ENCODE data around the gene NFE2. TPM values are rescaled to one million over a fixed set of nuclear protein-coding genes. Genes with fewer than 3 reads are reported as not detected.

Gene NFE2
- total RNA-seq, 2 experiments from 2014 or later = not detected

Small RNA genes within 50 kb of the gene (microRNA-seq; reads per million reads assigned to microRNA genes)
- 210 reads per million, percentile 68 among the genes with 10 or more reads in this experiment for gene MIR148B

Other genes with a start within 250 kb of the NFE2 start
- gene HOXC4, start 247.2 kb downstream of the NFE2 start, total RNA-seq = 1 to 10 TPM; 1.1 to 1.3 TPM
- gene SMUG1, start 112.0 kb downstream of the NFE2 start, total RNA-seq = 10 to 100 TPM; 21.5 to 22.8 TPM
- gene CBX5, start 20.9 kb downstream of the NFE2 start, total RNA-seq = 100 to 1,000 TPM; 145 to 148 TPM
- 1,000 to 10,000 TPM; 1,520 to 1,553 TPM for gene HNRNPA1, start 20.3 kb downstream of the NFE2 start, total RNA-seq
- 100 to 1,000 TPM; 105 to 112 TPM for gene COPZ1, start 24.1 kb upstream of the NFE2 start, total RNA-seq
- gene GPR84, start 63.5 kb upstream of the NFE2 start, total RNA-seq = under 1 TPM; 0.32 to 0.57 TPM
- under 1 TPM; 0.55 to 0.74 TPM for gene ZNF385A, start 83.7 kb upstream of the NFE2 start, total RNA-seq
- gene ITGA5, start 118.3 kb upstream of the NFE2 start, total RNA-seq = 10 to 100 TPM; 65.0 to 69.1 TPM
- gene GTSF1, start 172.6 kb upstream of the NFE2 start, total RNA-seq = 10 to 100 TPM; 11.8 to 12.7 TPM
- 100 to 1,000 TPM; 141 to 143 TPM for gene NCKAP1L, start 196.7 kb upstream of the NFE2 start, total RNA-seq
- gene PDE1B, start 248.6 kb upstream of the NFE2 start, total RNA-seq = 1 to 10 TPM; 7.1 to 7.7 TPM

Measured in activated CD8-positive, alpha-beta T cell treated with anti-CD3 and anti-CD28 coated beads, Interleukin-2, amount 10 ng/mL, durations not matched to agents 7 days and 5 days (primary cell).